SK-N-SH (cell line): Measurements from ENCODE around the gene RBM45. TPM values are rescaled to one million over a fixed set of nuclear protein-coding genes. Genes with fewer than 3 reads are reported as not detected.

Source experiments
- CTCF ChIA-PET: fragments of 300-600, 350-600 bp; formaldehyde crosslinking; extraction: SDS; loops from one replicate; lab custom pipeline; 2021; lab: Yijun Ruan, JAX
- POLR2A ChIA-PET: fragments of 350-600 bp; sonication (Branson Sonifier 250); formaldehyde crosslinking; extraction: SDS; loops from one replicate; lab custom pipeline; 2020; ENCODE audit warnings: antibody characterized with exemption, inconsistent platforms; lab: Yijun Ruan, JAX
- DNase-seq: peaks from one replicate; pipeline ENCODE4 v3.0.0; 2012
- H2AFZ ChIP-seq: fragments of 200-600 bp; sonication (generic); 2 replicates; pipeline ENCODE4 v1.8.1; 2016; ENCODE audit warnings: antibody characterized with exemption, mild to moderate bottlenecking, low read depth
- H3F3A ChIP-seq: fragments of 200-600 bp; sonication (generic); replicated peaks from 2 replicates; pipeline ENCODE3; 2016; ENCODE audit warnings: antibody characterized with exemption, mild to moderate bottlenecking; ENCODE audit not compliant: insufficient read depth
- H3K27ac ChIP-seq, 2 experiments: fragments of 200-500 bp in 1 of 2; fragments of 200-600 bp in 1 of 2; sonication (Bioruptor generic) in 1 of 2; sonication (generic), shearing (Covaris generic) in 1 of 2; 2 replicates each; pipeline versions ENCODE4 v1.5.1 to v1.6.1; 2014 to 2016; ENCODE audit warnings: low read depth in 2 of 2, inconsistent platforms in 1 of 2, low read length in 1 of 2, mild to moderate bottlenecking in 1 of 2, mixed read lengths in 1 of 2
- H3K27me3 ChIP-seq: fragments of 200-600 bp; sonication (generic), shearing (Covaris generic); 2 replicates; pipeline ENCODE4 v1.6.1; 2016; ENCODE audit warnings: mixed run types; ENCODE audit not compliant: insufficient read depth
- H3K36me3 ChIP-seq, 2 experiments: fragments of 200-500 bp in 1 of 2; fragments of 200-600 bp in 1 of 2; sonication (Bioruptor generic) in 1 of 2; sonication (generic) in 1 of 2; replicated peaks in 1 of 2; 2 replicates each; pipeline versions ENCODE3 to v1.5.1; 2014 to 2016; ENCODE audit warnings: low read length in 1 of 2, mild to moderate bottlenecking in 1 of 2; ENCODE audit not compliant: insufficient read depth in 2 of 2, control insufficient read depth in 1 of 2
- H3K4me1 ChIP-seq, 2 experiments: fragments of 200-500 bp in 1 of 2; fragments of 200-600 bp in 1 of 2; sonication (Bioruptor generic) in 1 of 2; sonication (generic), shearing (Covaris generic) in 1 of 2; 2 replicates each; pipeline versions ENCODE4 v1.5.1 to v1.6.1; 2014 to 2016; ENCODE audit warnings: low read depth in 1 of 2, low read length in 1 of 2, mixed run types in 1 of 2; ENCODE audit not compliant: insufficient read depth in 2 of 2, control insufficient read depth in 1 of 2
- H3K4me2 ChIP-seq: fragments of 200-600 bp; sonication (generic), shearing (Covaris generic); 2 replicates; pipeline ENCODE4 v1.6.1; 2017; ENCODE audit warnings: mixed run types
- H3K4me3 ChIP-seq, 2 experiments: fragments of 200-500 bp in 1 of 2; fragments of 200-600 bp in 1 of 2; sonication (Bioruptor generic) in 1 of 2; sonication (generic), shearing (Covaris generic) in 1 of 2; 2 replicates each; pipeline versions ENCODE4 v1.5.1 to v1.8.1; 2014 to 2016; ENCODE audit warnings: low read depth in 2 of 2, inconsistent platforms in 1 of 2, low read length in 1 of 2, mild to moderate bottlenecking in 1 of 2, mixed read lengths in 1 of 2, moderate library complexity in 1 of 2
- H3K79me2 ChIP-seq: fragments of 200-600 bp; sonication (generic); 2 replicates; pipeline ENCODE4 v1.8.1; 2017; ENCODE audit warnings: mild to moderate bottlenecking; ENCODE audit not compliant: insufficient read depth
- H3K9ac ChIP-seq: fragments of 200-600 bp; sonication (generic); 2 replicates; pipeline ENCODE4 v1.6.1; 2017; ENCODE audit warnings: mixed run types
- H3K9me2 ChIP-seq: fragments of 200-600 bp; sonication (generic); 2 replicates; pipeline ENCODE4 v1.6.1; 2017; ENCODE audit warnings: mixed run types
- H3K9me3 ChIP-seq: fragments of 200-600 bp; sonication (generic); 2 replicates; pipeline ENCODE4 v1.6.1; 2017; ENCODE audit warnings: mixed run types, mild to moderate bottlenecking, moderate library complexity
- H4K20me1 ChIP-seq: fragments of 200-600 bp; sonication (generic); 2 replicates; pipeline ENCODE4 v1.6.1; 2017; ENCODE audit warnings: mild to moderate bottlenecking, mixed run types; ENCODE audit not compliant: insufficient read depth
- CHD2 ChIP-seq: fragments of 150-350 bp; IDR thresholded peaks from 2 replicates; pipeline ENCODE4 v1.6.1; 2018; ENCODE audit warnings: low read length; ENCODE audit not compliant: partially characterized antibody
- ELF1 ChIP-seq: IDR thresholded peaks from 2 replicates; pipeline ENCODE4 v1.4.0; 2012
- EZH2phosphoT487 ChIP-seq: fragments of 200-600 bp; sonication (generic); IDR thresholded peaks from 2 replicates; pipeline ENCODE4 v1.6.1; 2017; ENCODE audit warnings: low read depth, mixed run types, mild to moderate bottlenecking, antibody characterized with exemption, moderate library complexity, borderline replicate concordance
- FOXJ3 ChIP-seq: sonication (generic); formaldehyde crosslinking; IDR thresholded peaks from 2 replicates; pipeline ENCODE4 v1.5.1; 2020; ENCODE audit warnings: mild to moderate bottlenecking, missing genetic modification reagents
- FOXM1 ChIP-seq: IDR thresholded peaks from 2 replicates; pipeline ENCODE4 v1.4.0; 2012; ENCODE audit warnings: low read depth, mild to moderate bottlenecking
- GATA2 ChIP-seq: sonication (generic); formaldehyde crosslinking; IDR thresholded peaks from 2 replicates; pipeline ENCODE4 v1.5.0; 2020; ENCODE audit warnings: mild to moderate bottlenecking, missing genetic modification reagents
- RCOR1 ChIP-seq: fragments of 150-350 bp; IDR thresholded peaks from 2 replicates; pipeline ENCODE4 v1.6.1; 2017; ENCODE audit warnings: antibody characterized with exemption, low read length
- RFX5 ChIP-seq: IDR thresholded peaks from 2 replicates; pipeline ENCODE4 v1.6.1; 2012; ENCODE audit warnings: mild to moderate bottlenecking, improper control_type of control experiment, low read length
- SMC3 ChIP-seq: IDR thresholded peaks from 2 replicates; pipeline ENCODE4 v1.6.1; 2012; ENCODE audit warnings: low read depth, low read length, improper control_type of control experiment
- WGBS: methylation state at CpG from one replicate; pipeline ENCODE4 v1.1.6; 2017; ENCODE audit warnings: low lambda C conversion rate; 5-methylcytosine and 5-hydroxymethylcytosine counted together
- polyA plus RNA-seq, 3 experiments: library from polyadenylated mRNA; depleted of rRNA; stranded (reverse); fragments of >200 nt; gene quantifications; 2 replicates each; pipeline ENCODE4 v1.2.3, GENCODE V29; 2012
- TF ChIP-seq, protein P1 (sequence below): IDR thresholded peaks from 2 replicates; pipeline ENCODE4 v1.4.0; 2012; ENCODE audit warnings: low read depth, borderline replicate concordance
- TF ChIP-seq, protein P2 (sequence below): fragments of 150-350 bp; IDR thresholded peaks from 2 replicates; pipeline ENCODE4 v1.6.1; 2017; ENCODE audit warnings: antibody characterized with exemption, low read length, low read depth, borderline replicate concordance
- TF ChIP-seq, protein P3 (sequence below): fragments of 200-600 bp; sonication (generic); IDR thresholded peaks from 2 replicates; pipeline ENCODE4 v1.6.1; 2017; ENCODE audit warnings: antibody characterized with exemption, mild to moderate bottlenecking, moderate library complexity
- TF ChIP-seq, protein P4 (sequence below): fragments of 150-350 bp; IDR thresholded peaks from 2 replicates; pipeline ENCODE4 v1.6.1; 2016; ENCODE audit warnings: mild to moderate bottlenecking, low read depth, low read length

The RBM45 gene
- polyA plus RNA-seq, 1 of the 3 experiments (the other 2 are of a cell fraction): 7.0 TPM

DNA sequence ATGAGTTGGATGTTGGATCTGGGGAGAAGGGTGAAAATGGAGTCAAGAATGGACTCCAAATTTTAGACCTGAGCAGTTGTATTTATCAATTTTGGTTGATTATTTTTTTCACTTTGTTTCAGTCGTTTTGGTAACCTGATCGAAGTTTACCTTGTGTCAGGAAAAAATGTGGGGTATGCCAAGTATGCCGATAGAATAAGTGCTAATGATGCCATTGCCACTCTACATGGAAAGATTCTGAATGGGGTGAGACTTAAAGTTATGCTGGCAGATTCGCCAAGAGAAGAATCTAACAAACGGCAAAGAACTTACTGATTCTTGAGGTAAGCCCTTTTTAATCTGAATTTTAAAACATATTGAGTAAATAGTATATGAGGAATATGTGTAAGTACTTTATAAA, 13.6 kb downstream of the RBM45 start:
- CTCF ChIA-PET: interaction anchor here (1.4 to 12.1 kb wide), 3 partner anchors 10 to 289 kb away, joined by 3 to 153 read pairs (median 7); partner anchors contain the start of gene RBM45

More for the DNA sequence above, 13.6 kb downstream of the RBM45 start:
- H3K9me3 ChIP-seq: no peaks in the 10 kb centered on the region
- H4K20me1 ChIP-seq: no peaks in the 10 kb centered on the region
- no peak for DNase-seq
- no peak overlapping the region for H3K4me3 ChIP-seq
- no peaks in the 10 kb centered on the region for H3K4me1 ChIP-seq
- no peak overlapping the region for H3K9ac ChIP-seq
- POLR2A ChIA-PET: no interaction called here
- no peak overlapping the region for H3K27ac ChIP-seq
- 89% methylated on average over 5 of the region's 5 CpGs for WGBS
- H2AFZ ChIP-seq: no peak overlapping the region
- H3K79me2 ChIP-seq: no peaks in the 10 kb centered on the region
- H3F3A ChIP-seq: no peaks in the 10 kb centered on the region
- H3K36me3 ChIP-seq: peaks cover 73 to 74% of the 10 kb centered on the region in 2 experiments
- TF ChIP-seq, protein P1, sequence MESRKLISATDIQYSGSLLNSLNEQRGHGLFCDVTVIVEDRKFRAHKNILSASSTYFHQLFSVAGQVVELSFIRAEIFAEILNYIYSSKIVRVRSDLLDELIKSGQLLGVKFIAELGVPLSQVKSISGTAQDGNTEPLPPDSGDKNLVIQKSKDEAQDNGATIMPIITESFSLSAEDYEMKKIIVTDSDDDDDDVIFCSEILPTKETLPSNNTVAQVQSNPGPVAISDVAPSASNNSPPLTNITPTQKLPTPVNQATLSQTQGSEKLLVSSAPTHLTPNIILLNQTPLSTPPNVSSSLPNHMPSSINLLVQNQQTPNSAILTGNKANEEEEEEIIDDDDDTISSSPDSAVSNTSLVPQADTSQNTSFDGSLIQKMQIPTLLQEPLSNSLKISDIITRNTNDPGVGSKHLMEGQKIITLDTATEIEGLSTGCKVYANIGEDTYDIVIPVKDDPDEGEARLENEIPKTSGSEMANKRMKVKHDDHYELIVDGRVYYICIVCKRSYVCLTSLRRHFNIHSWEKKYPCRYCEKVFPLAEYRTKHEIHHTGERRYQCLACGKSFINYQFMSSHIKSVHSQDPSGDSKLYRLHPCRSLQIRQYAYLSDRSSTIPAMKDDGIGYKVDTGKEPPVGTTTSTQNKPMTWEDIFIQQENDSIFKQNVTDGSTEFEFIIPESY: no peak
- TF ChIP-seq ELF1: no peak
- no peak for TF ChIP-seq CHD2
- no peak for TF ChIP-seq SMC3
- no peak for TF ChIP-seq GATA2 (CRISPR knock-in tag)
- TF ChIP-seq, protein P2, sequence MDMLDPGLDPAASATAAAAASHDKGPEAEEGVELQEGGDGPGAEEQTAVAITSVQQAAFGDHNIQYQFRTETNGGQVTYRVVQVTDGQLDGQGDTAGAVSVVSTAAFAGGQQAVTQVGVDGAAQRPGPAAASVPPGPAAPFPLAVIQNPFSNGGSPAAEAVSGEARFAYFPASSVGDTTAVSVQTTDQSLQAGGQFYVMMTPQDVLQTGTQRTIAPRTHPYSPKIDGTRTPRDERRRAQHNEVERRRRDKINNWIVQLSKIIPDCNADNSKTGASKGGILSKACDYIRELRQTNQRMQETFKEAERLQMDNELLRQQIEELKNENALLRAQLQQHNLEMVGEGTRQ: no peak
- no peak for TF ChIP-seq RFX5
- no peak for TF ChIP-seq RCOR1
- TF ChIP-seq, protein P3, sequence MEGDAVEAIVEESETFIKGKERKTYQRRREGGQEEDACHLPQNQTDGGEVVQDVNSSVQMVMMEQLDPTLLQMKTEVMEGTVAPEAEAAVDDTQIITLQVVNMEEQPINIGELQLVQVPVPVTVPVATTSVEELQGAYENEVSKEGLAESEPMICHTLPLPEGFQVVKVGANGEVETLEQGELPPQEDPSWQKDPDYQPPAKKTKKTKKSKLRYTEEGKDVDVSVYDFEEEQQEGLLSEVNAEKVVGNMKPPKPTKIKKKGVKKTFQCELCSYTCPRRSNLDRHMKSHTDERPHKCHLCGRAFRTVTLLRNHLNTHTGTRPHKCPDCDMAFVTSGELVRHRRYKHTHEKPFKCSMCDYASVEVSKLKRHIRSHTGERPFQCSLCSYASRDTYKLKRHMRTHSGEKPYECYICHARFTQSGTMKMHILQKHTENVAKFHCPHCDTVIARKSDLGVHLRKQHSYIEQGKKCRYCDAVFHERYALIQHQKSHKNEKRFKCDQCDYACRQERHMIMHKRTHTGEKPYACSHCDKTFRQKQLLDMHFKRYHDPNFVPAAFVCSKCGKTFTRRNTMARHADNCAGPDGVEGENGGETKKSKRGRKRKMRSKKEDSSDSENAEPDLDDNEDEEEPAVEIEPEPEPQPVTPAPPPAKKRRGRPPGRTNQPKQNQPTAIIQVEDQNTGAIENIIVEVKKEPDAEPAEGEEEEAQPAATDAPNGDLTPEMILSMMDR: no peak
- TF ChIP-seq EZH2phosphoT487: no peak
- TF ChIP-seq FOXM1: no peak
- no peak for TF ChIP-seq FOXJ3 (CRISPR knock-in tag)
- TF ChIP-seq, protein P4, sequence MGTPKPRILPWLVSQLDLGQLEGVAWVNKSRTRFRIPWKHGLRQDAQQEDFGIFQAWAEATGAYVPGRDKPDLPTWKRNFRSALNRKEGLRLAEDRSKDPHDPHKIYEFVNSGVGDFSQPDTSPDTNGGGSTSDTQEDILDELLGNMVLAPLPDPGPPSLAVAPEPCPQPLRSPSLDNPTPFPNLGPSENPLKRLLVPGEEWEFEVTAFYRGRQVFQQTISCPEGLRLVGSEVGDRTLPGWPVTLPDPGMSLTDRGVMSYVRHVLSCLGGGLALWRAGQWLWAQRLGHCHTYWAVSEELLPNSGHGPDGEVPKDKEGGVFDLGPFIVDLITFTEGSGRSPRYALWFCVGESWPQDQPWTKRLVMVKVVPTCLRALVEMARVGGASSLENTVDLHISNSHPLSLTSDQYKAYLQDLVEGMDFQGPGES: no peak
- H3K4me2 ChIP-seq: no peak overlapping the region
- no peaks in the 10 kb centered on the region for H3K27me3 ChIP-seq
- H3K9me2 ChIP-seq: no peaks in the 10 kb centered on the region
